ENCODE measurements around the gene S100A2.
A peak's percentile ranks its signal among the peaks of the same experiment; 100 is the strongest.

Gene S100A2

GRCh38 chr1:153565529-153566374, at the start of gene S100A2:
Gene S100A2 (minus strand): TSS chr1:153565844. CDS start chr1:153563877, 1,967 bp downstream.
- peaks cover 6% of the 10 kb centered on the region for H3K36me3 Mint-ChIP-seq
- H3K4me3 Mint-ChIP-seq = peak within 1 kb of the TSS; percentile 79
- ATAC-seq = peak; percentile 86
- H3K9me3 Mint-ChIP-seq = no peaks in the 10 kb centered on the region
- H3K4me1 Mint-ChIP-seq = peaks cover 49% of the 10 kb centered on the region
- peak; percentile 44 to 70 for DNase-seq (ENCODE audit: low spot score in 2 of 2)
- H3K27ac Mint-ChIP-seq = peak within 1 kb of the TSS; percentile 99

GRCh38 chr1:153615406-153615805, 49.8 kb upstream of the S100A2 start:
- Mint-ChIP-seq H3K36me3 (no peaks in the 10 kb centered on the region), H3K9me3 (no peaks in the 10 kb centered on the region), H3K4me3 (no peak overlapping the region), H3K27ac (no peak overlapping the region), H3K4me1 (no peaks in the 10 kb centered on the region)
- no peak for ATAC-seq
- DNase-seq (ENCODE audit: low spot score in 2 of 2) = no peak

- Mint-ChIP-seq H3K4me1 (no peaks in the 10 kb centered on the region), H3K36me3 (no peaks in the 10 kb centered on the region), H3K4me3 (no peak overlapping the region), H3K9me3 (no peaks in the 10 kb centered on the region), H3K27ac (no peak overlapping the region)
- ATAC-seq (no peak), DNase-seq (ENCODE audit: low spot score in 2 of 2) (no peak)
Observed at GRCh38 chr1:153614906-153615305, 49.3 kb upstream of the S100A2 start.

GRCh38 chr1:153614189-153614900, 48.7 kb upstream of the S100A2 start:
- Mint-ChIP-seq H3K9me3 (no peaks in the 10 kb centered on the region), H3K27ac (no peak overlapping the region), H3K36me3 (no peaks in the 10 kb centered on the region), H3K4me3 (no peak overlapping the region), H3K4me1 (peaks cover 2% of the 10 kb centered on the region)
- no peak for ATAC-seq
- DNase-seq (ENCODE audit: low spot score in 2 of 2) = no peak

DNA sequence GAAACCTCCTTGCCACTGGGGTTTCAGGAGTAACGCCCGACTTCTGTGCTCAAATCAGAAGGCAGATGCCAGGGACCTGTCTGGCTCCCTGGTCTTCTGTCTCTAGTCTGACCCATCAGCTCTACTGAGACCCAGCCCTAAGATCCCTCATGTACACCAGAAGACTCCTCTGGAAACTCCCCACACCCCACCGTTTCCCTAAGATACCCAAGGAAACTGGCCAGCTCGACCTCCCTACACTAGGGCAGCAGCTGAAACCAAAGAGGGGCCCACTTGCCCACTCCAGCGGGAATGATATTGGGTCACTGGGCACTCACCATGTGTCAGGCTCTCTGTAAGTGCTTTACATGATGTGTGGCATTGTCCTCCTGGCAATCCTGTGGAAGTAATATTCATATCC, 47.8 kb upstream of the S100A2 start:
- H3K9me3 Mint-ChIP-seq = no peaks in the 10 kb centered on the region
- H3K36me3 Mint-ChIP-seq = no peaks in the 10 kb centered on the region
- H3K4me3 Mint-ChIP-seq = no peak overlapping the region
- H3K27ac Mint-ChIP-seq = no peak overlapping the region
- DNase-seq (ENCODE audit: low spot score in 2 of 2) = no peak
- ATAC-seq = no peak
- peaks cover 5% of the 10 kb centered on the region for H3K4me1 Mint-ChIP-seq

- no peaks in the 10 kb centered on the region for H3K9me3 Mint-ChIP-seq
- peaks cover 5% of the 10 kb centered on the region for H3K4me1 Mint-ChIP-seq
- H3K27ac Mint-ChIP-seq = peak within 1 kb of the TSS; percentile 68
- DNase-seq (ENCODE audit: low spot score in 2 of 2) = no peak
- ATAC-seq = no peak
- H3K4me3 Mint-ChIP-seq = no peak within 1 kb of the TSS
- H3K36me3 Mint-ChIP-seq = no peaks in the 10 kb centered on the region
Observed at GRCh38 chr1:153612755-153613331, 47.2 kb upstream of the S100A2 start, which contains the start of gene S100A16. Gene S100A16 (minus strand): TSS chr1:153613137. CDS start chr1:153608151, 4,986 bp downstream.

GRCh38 chr1:153612111-153612754, 46.6 kb upstream of the S100A2 start:
- Mint-ChIP-seq H3K27ac (peak overlapping the region; percentile 68), H3K36me3 (no peaks in the 10 kb centered on the region), H3K4me1 (peaks cover 5% of the 10 kb centered on the region), H3K4me3 (no peak overlapping the region), H3K9me3 (no peaks in the 10 kb centered on the region)
- DNase-seq (ENCODE audit: low spot score in 2 of 2) = no peak
- no peak for ATAC-seq

GRCh38 chr1:153611356-153611755, 45.7 kb upstream of the S100A2 start:
- Mint-ChIP-seq H3K4me1 (peaks cover 5% of the 10 kb centered on the region), H3K4me3 (no peak overlapping the region), H3K36me3 (no peaks in the 10 kb centered on the region), H3K27ac (no peak overlapping the region), H3K9me3 (no peaks in the 10 kb centered on the region)
- ATAC-seq (no peak), DNase-seq (ENCODE audit: low spot score in 2 of 2) (no peak)

DNA sequence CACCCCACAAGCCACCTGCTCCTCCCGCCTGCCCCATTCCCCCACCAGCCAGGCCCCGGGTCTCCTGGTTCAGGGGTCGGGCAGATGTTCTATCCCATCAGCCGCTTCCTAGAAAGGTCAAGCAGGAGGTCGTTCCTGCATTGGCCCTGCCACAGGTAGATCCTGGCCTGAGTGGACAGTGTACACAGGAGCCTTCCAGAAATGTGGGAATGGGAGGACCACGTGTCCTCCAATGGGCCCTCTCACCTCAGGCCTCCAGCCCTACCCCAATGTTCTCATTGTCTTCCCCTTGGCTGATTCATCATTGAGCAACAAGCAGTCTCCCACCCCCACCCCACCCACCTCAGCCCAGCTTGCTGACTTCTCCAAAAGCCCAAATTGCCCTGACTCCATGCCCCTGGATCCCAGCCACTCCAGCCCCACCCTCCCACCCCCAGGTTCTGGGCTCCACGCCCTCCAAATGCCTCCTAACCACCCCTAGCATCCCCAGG, 45.2 kb upstream of the S100A2 start:
- no peaks in the 10 kb centered on the region for H3K9me3 Mint-ChIP-seq
- no peaks in the 10 kb centered on the region for H3K36me3 Mint-ChIP-seq
- H3K4me3 Mint-ChIP-seq = no peak overlapping the region
- DNase-seq (ENCODE audit: low spot score in 2 of 2) = no peak
- H3K4me1 Mint-ChIP-seq = peaks cover 5% of the 10 kb centered on the region
- no peak for ATAC-seq
- no peak overlapping the region for H3K27ac Mint-ChIP-seq

GRCh38 chr1:153610334-153610733, 44.7 kb upstream of the S100A2 start:
- DNase-seq (ENCODE audit: low spot score in 2 of 2) (no peak), ATAC-seq (peak; percentile 43)
- Mint-ChIP-seq H3K9me3 (no peaks in the 10 kb centered on the region), H3K4me1 (peaks cover 5% of the 10 kb centered on the region), H3K27ac (no peak overlapping the region), H3K36me3 (no peaks in the 10 kb centered on the region), H3K4me3 (no peak overlapping the region)

DNA sequence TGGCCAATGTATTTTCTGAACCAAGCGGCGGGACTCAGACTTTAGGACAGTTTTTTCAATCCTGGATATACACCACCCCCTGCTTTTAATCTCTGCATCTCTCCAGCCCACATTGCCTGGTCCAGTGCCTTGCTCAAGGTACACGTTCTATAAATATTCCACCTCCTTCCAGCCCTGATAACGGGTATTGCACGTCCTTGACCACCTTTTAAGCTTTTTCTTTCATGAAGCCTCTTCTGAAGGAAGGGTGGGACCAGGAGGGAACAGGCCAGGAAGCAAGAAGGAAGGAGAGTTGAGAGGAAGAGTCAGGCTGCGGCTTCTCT, 43.9 kb upstream of the S100A2 start:
- no peak for ATAC-seq
- Mint-ChIP-seq H3K4me3 (no peak overlapping the region), H3K36me3 (no peaks in the 10 kb centered on the region), H3K27ac (no peak overlapping the region), H3K9me3 (no peaks in the 10 kb centered on the region), H3K4me1 (peaks cover 5% of the 10 kb centered on the region)
- no peak for DNase-seq (ENCODE audit: low spot score in 2 of 2)

DNA sequence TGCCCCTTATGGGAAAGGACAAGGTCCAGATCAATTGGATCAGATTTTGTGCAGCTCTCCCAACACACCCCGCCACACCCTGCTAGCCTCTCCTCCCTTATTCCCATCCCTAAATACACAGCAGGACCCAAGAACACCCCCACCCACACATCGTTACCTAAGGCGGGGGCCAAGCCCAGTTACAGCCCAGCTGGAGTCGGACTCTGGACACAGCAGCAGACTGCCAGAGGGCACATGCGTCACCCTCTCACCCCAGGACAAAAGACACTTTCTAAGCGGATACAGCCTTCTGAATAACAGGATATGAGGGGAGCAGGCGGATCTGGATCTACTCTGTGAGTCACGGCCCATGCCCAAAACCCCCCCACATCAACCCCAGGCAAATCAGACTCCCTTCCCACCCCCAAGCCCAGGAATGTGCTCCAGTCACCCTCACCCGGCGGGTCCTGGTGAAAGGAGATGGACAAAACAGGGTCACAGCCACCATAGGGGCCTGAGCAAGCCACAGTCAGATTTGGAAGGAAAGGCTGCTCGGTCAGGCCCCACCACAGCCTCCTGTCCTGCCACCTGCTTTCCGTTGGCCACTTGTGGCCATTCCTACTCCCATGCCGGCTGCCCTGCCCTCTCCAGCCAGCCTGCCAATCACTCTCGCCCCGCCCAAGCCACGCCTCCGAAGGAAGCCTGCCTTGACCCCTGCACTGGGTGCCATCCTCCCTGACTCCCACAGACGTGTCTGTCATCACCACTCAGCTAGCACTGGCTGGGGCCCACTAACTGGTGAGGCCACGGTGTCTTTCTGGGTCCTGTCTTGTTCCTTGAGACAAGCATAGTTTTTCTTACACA, 43.3 kb upstream of the S100A2 start:
- H3K4me1 Mint-ChIP-seq = peaks cover 5% of the 10 kb centered on the region
- H3K9me3 Mint-ChIP-seq = no peaks in the 10 kb centered on the region
- ATAC-seq = peak; percentile 47
- H3K4me3 Mint-ChIP-seq = no peak overlapping the region
- H3K36me3 Mint-ChIP-seq = no peaks in the 10 kb centered on the region
- DNase-seq (ENCODE audit: low spot score in 2 of 2) = no peak
- H3K27ac Mint-ChIP-seq = peak overlapping the region; percentile 48

DNA sequence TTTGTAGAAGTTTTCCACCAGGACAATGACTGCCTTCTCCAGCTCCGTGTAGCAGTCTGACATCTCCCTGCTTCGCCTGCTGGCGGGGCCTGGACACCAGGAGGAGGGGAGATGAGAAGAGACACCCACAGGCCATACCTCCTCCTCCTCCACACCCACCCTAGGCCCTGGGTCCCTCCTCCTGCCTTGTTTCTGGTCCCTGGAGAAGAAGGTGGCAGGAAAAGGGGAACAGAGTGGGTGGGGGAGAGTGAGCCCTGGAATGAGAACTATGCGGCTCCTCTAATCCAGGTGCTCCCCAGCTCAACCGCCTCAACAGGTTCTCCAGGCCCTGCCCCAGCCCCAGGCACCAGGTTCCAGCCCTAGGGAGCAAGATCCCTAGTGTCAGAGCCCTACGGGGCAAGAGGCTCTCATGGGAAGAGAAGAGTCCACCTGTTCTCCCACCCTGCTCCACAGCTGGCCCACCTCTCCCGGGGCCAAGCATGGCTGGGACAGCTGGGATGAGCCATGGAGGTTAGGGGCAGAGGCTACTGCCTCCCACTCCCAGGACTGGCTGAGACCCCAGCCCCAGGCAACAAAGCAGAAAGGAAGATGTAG, 42.5 kb upstream of the S100A2 start:
- peak overlapping the region; percentile 48 for H3K27ac Mint-ChIP-seq

GRCh38 chr1:153607381-153607780, 41.7 kb upstream of the S100A2 start:
- peaks cover 5% of the 10 kb centered on the region for H3K4me1 Mint-ChIP-seq
- ATAC-seq (no peak), DNase-seq (ENCODE audit: low spot score in 2 of 2) (no peak)
- peak overlapping the region; percentile 16 for H3K27ac Mint-ChIP-seq
- no peaks in the 10 kb centered on the region for H3K9me3 Mint-ChIP-seq
- no peaks in the 10 kb centered on the region for H3K36me3 Mint-ChIP-seq
- no peak overlapping the region for H3K4me3 Mint-ChIP-seq

More for the DNA sequence above, 42.5 kb upstream of the S100A2 start:
- no peaks in the 10 kb centered on the region for H3K9me3 Mint-ChIP-seq
- no peak overlapping the region for H3K4me3 Mint-ChIP-seq
- DNase-seq (ENCODE audit: low spot score in 2 of 2) (no peak), ATAC-seq (no peak)
- no peaks in the 10 kb centered on the region for H3K36me3 Mint-ChIP-seq
- H3K4me1 Mint-ChIP-seq = peaks cover 5% of the 10 kb centered on the region

Measured in stimulated activated effector memory CD8-positive, alpha-beta T cell treated with anti-CD3 and anti-CD28 coated beads, Interleukin-12 subunit alpha, Interleukin-12 subunit beta, amount 100 ng/mL, for 72 hours (primary cell).